WTC11 (cell line): ENCODE measurements around the gene POU5F1. TPM values are rescaled to one million over a fixed set of nuclear protein-coding genes. Genes with fewer than 3 reads are reported as not detected.

ENCODE experiments used
- ATAC-seq: fragments of 200-7000 bp; cut with Tn5 transposase; 2 replicates; pipeline ENCODE4 v1.10.0; 2021; ENCODE audit warnings: mild to moderate bottlenecking, moderate library complexity
- CTCF ChIA-PET: fragments of 300-600 bp; sonication (Branson Sonifier 250); formaldehyde crosslinking; loops from one replicate; lab custom pipeline; 2021; ENCODE audit warnings: antibody characterized with exemption; lab: Charles Lee
- POLR2A ChIA-PET: fragments of 350-600 bp; sonication (Branson Sonifier 250); formaldehyde crosslinking; loops from one replicate; lab custom pipeline; 2021; ENCODE audit warnings: antibody characterized with exemption; lab: Charles Lee
- DNase-seq: peaks from one replicate; pipeline ENCODE4 v3.0.0; 2021; ENCODE audit warnings: low spot score
- H3K27ac Mint-ChIP-seq: 2 replicates; pipeline ENCODE4 v1.8.0; 2021; ENCODE audit warnings: mixed read lengths
- H3K27me3 Mint-ChIP-seq: 2 replicates; pipeline ENCODE4 v1.8.0; 2021; ENCODE audit warnings: low read depth, mild to moderate bottlenecking, moderate library complexity, mixed read lengths
- H3K36me3 Mint-ChIP-seq: 2 replicates; pipeline ENCODE4 v1.8.0; 2021; ENCODE audit warnings: mixed read lengths
- H3K4me1 Mint-ChIP-seq: 2 replicates; pipeline ENCODE4 v1.8.0; 2022; ENCODE audit warnings: mixed read lengths
- H3K4me3 Mint-ChIP-seq: 2 replicates; pipeline ENCODE4 v1.8.0; 2021; ENCODE audit warnings: mild to moderate bottlenecking, moderate library complexity, mixed read lengths
- H3K9me3 Mint-ChIP-seq: 2 replicates; pipeline ENCODE4 v1.8.0; 2021; ENCODE audit warnings: mixed read lengths
- CREB1 ChIP-seq: sonication (generic); formaldehyde crosslinking; IDR thresholded peaks from 2 replicates; pipeline ENCODE4 v1.8.0; 2023; ENCODE audit warnings: mild to moderate bottlenecking, missing genetic modification reagents
- NFYB ChIP-seq: sonication (generic); formaldehyde crosslinking; conservative IDR thresholded peaks from 2 replicates; pipeline ENCODE4 v1.8.0; 2022; ENCODE audit warnings: low read depth, missing genetic modification reagents
- PRDM15 ChIP-seq: sonication (generic); formaldehyde crosslinking; IDR thresholded peaks from 2 replicates; pipeline ENCODE4 v1.8.0; 2022; ENCODE audit warnings: missing genetic modification reagents
- RORB ChIP-seq: fragments of 250-450 bp; sonication (Bioruptor Pico); IDR thresholded peaks from 2 replicates; pipeline ENCODE4 v1.9.0; 2021; ENCODE audit warnings: mild to moderate bottlenecking
- SMAD4 ChIP-seq: sonication (generic); formaldehyde crosslinking; IDR thresholded peaks from 2 replicates; pipeline ENCODE4 v1.8.0; 2022; ENCODE audit warnings: mild to moderate bottlenecking, missing genetic modification reagents
- USF2 ChIP-seq: sonication (generic); formaldehyde crosslinking; IDR thresholded peaks from 2 replicates; pipeline ENCODE4 v1.8.1; 2023; ENCODE audit warnings: mild to moderate bottlenecking, missing genetic modification reagents, moderate library complexity
- ZNF219 ChIP-seq: sonication (generic); formaldehyde crosslinking; IDR thresholded peaks from 2 replicates; pipeline ENCODE4 v1.8.0; 2023; ENCODE audit warnings: missing genetic modification reagents, mild to moderate bottlenecking, borderline replicate concordance
- ZNF232 ChIP-seq: sonication (generic); formaldehyde crosslinking; IDR thresholded peaks from 2 replicates; pipeline ENCODE4 v1.8.0; 2022; ENCODE audit warnings: mild to moderate bottlenecking, missing genetic modification reagents
- ZNF317 ChIP-seq: sonication (generic); formaldehyde crosslinking; IDR thresholded peaks from 2 replicates; pipeline ENCODE4 v1.8.1; 2023; ENCODE audit warnings: low read depth, mild to moderate bottlenecking, moderate library complexity, missing genetic modification reagents, borderline replicate concordance
- total RNA-seq: library from RNA; stranded (reverse); gene quantifications from 3 replicates; pipeline ENCODE4 v1.2.3, GENCODE V29; 2021
- TF ChIP-seq, protein P1 (sequence below): fragments of 250-450 bp; sonication (Bioruptor Pico); IDR thresholded peaks from 2 replicates; pipeline ENCODE4 v1.9.0; 2021; ENCODE audit warnings: mild to moderate bottlenecking, borderline replicate concordance
- TF ChIP-seq, protein P2 (sequence below): fragments of 250-450 bp; sonication (Bioruptor Pico); IDR thresholded peaks from 2 replicates; pipeline ENCODE4 v1.8.0; 2021; ENCODE audit warnings: mild to moderate bottlenecking

The POU5F1 gene
- total RNA-seq, 1 experiment from 2014 or later = 2,735 TPM

DNA sequence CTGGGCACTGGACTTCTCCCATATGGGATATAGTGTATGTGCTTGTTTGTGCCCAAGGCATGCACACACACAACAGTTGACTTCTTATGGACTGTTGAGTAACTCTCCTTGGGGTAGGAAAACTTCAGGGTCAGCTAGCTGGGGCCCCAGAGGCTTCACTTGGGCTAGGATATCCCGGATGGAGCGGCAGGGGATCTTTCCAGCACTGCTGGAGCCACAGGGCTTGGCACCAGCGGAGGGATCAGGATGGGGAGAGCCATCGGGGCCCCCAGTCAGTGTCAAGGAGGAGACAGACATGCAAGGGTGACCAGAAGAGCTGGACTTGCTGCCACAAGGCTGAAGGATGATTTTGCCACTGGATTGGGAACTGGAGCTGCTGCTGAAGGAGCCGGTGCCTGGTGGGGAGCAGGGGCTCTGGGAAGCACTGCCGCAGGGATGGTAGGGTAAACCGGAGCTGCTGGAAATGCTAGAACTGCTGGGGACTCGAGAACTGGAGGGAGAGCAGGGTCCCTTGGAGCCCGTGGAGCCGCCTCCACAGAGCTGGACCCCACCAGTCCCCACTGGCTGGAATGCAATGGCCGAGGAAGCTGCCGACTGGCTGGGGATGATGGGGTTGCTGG is 54.4 kb downstream of the POU5F1 start (continued):
- TF ChIP-seq PRDM15 = no peak
- TF ChIP-seq, protein P1, sequence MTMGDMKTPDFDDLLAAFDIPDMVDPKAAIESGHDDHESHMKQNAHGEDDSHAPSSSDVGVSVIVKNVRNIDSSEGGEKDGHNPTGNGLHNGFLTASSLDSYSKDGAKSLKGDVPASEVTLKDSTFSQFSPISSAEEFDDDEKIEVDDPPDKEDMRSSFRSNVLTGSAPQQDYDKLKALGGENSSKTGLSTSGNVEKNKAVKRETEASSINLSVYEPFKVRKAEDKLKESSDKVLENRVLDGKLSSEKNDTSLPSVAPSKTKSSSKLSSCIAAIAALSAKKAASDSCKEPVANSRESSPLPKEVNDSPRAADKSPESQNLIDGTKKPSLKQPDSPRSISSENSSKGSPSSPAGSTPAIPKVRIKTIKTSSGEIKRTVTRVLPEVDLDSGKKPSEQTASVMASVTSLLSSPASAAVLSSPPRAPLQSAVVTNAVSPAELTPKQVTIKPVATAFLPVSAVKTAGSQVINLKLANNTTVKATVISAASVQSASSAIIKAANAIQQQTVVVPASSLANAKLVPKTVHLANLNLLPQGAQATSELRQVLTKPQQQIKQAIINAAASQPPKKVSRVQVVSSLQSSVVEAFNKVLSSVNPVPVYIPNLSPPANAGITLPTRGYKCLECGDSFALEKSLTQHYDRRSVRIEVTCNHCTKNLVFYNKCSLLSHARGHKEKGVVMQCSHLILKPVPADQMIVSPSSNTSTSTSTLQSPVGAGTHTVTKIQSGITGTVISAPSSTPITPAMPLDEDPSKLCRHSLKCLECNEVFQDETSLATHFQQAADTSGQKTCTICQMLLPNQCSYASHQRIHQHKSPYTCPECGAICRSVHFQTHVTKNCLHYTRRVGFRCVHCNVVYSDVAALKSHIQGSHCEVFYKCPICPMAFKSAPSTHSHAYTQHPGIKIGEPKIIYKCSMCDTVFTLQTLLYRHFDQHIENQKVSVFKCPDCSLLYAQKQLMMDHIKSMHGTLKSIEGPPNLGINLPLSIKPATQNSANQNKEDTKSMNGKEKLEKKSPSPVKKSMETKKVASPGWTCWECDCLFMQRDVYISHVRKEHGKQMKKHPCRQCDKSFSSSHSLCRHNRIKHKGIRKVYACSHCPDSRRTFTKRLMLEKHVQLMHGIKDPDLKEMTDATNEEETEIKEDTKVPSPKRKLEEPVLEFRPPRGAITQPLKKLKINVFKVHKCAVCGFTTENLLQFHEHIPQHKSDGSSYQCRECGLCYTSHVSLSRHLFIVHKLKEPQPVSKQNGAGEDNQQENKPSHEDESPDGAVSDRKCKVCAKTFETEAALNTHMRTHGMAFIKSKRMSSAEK (CRISPR knock-in tag) = no peak
- TF ChIP-seq ZNF232 (CRISPR knock-in tag) = no peak
- TF ChIP-seq USF2 (CRISPR knock-in tag) = no peak

DNA sequence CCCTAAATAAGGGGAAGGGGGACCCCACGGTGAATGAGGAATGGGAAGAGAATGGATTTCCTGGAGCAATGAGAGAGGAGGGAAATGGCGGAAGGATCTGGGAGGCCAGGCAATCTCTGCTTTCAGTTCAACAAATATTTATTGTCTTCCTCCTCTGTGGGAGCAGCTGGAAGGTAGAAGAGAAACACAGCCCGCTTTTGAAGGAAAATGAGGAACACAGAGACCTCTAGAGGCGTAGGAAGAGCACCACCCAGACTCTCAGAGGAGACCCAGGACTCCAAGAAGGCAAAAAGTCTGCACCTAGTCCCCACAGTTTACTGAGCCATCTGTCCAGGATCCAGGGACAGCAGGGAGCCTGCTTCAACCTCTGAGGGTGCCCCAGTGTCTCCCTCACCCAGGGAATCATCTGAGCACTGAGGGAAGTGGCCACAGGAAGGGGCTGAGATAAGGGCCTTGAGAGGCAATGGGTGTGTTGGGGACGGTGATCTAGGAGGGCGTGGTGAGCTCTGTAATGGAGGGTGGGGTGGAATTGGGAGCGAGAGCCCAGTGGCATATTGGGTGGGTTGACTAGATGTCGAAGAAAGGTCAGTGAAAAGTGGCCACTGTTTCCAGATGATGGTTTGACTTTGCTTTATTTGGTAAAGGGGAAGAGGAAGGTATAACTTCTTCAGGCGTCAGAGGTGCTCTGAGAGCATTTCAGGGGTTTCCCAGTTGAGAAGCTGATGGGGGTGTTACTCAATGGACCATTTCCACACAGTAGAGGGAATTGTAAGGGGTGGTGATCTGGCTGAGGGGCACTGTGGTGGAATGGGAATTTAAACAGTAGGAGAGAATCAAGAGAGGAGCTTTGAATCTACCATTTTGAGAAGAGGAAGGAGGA is 55.3 kb downstream of the POU5F1 start:
- Mint-ChIP-seq H3K27me3 (peaks cover 22% of the 10 kb centered on the region), H3K4me1 (peaks cover 30% of the 10 kb centered on the region)
- POLR2A ChIA-PET = interaction anchor here (0.8 to 1.3 kb wide), 2 partner anchors 28 to 82 kb away, joined by 3 read pairs; no protein-coding TSS in a partner anchor
- TF ChIP-seq ZNF317 (CRISPR knock-in tag) = no peak
- no peak for TF ChIP-seq PRDM15
- TF ChIP-seq CREB1 (CRISPR knock-in tag) = no peak
- no peak for TF ChIP-seq NFYB
- TF ChIP-seq, protein P2, sequence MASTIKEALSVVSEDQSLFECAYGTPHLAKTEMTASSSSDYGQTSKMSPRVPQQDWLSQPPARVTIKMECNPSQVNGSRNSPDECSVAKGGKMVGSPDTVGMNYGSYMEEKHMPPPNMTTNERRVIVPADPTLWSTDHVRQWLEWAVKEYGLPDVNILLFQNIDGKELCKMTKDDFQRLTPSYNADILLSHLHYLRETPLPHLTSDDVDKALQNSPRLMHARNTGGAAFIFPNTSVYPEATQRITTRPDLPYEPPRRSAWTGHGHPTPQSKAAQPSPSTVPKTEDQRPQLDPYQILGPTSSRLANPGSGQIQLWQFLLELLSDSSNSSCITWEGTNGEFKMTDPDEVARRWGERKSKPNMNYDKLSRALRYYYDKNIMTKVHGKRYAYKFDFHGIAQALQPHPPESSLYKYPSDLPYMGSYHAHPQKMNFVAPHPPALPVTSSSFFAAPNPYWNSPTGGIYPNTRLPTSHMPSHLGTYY (CRISPR knock-in tag) = no peak
- no peak for TF ChIP-seq SMAD4 (CRISPR knock-in tag)
- TF ChIP-seq, protein P1 (CRISPR knock-in tag) = no peak
- no peak for TF ChIP-seq RORB (CRISPR knock-in tag)
- no peak for TF ChIP-seq ZNF219 (CRISPR knock-in tag)

More for the DNA sequence above, 55.3 kb downstream of the POU5F1 start:
- Mint-ChIP-seq H3K4me3 (no peak overlapping the region), H3K27ac (no peak overlapping the region), H3K9me3 (no peaks in the 10 kb centered on the region), H3K36me3 (no peaks in the 10 kb centered on the region)
- DNase-seq (no peak), ATAC-seq (peak; percentile 70)
- CTCF ChIA-PET = interaction anchor here (0.6 to 11.0 kb wide), 23 partner anchors 10 to 436 kb away, joined by 3 to 90 read pairs (median 3); partner anchors contain the start of genes PSORS1C2 and VARS2
